Kidney epithelial cell (primary cell): ENCODE results near the gene ISOC2. TPM values are rescaled to one million over a fixed set of nuclear protein-coding genes. Genes with fewer than 3 reads are reported as not detected.

ENCODE experiments used
- DNase-seq: peaks from one replicate; pipeline ENCODE4 v3.0.0-alpha.2; 2010; ENCODE audit warnings: low read depth
- H3K27me3 ChIP-seq: 2 replicates; pipeline ENCODE4 v1.6.0; 2011; ENCODE audit warnings: low read length; ENCODE audit not compliant: control insufficient read depth, insufficient read depth
- H3K36me3 ChIP-seq: 2 replicates; pipeline ENCODE4 v1.5.1; 2011; ENCODE audit warnings: low read length; ENCODE audit not compliant: control insufficient read depth, insufficient read depth
- H3K4me3 ChIP-seq: 2 replicates; pipeline ENCODE4 v1.5.1; 2011; ENCODE audit warnings: low read depth, mild to moderate bottlenecking, control low read depth, low read length
- CTCF ChIP-seq: IDR thresholded peaks from 2 replicates; pipeline ENCODE4 v1.5.1; 2011; ENCODE audit warnings: mild to moderate bottlenecking, moderate library complexity, low read length, control low read depth, inconsistent platforms; ENCODE audit not compliant: insufficient read depth, poor library complexity, severe bottlenecking
- total RNA-seq: library from RNA; depleted of rRNA; stranded (reverse); fragments of >200 nt; gene quantifications from 2 replicates; pipeline ENCODE4 v1.2.3, GENCODE V29; 2015

ISOC2 gene
- total RNA-seq, 1 donor from 2014 or later, result 49.8 TPM

DNA sequence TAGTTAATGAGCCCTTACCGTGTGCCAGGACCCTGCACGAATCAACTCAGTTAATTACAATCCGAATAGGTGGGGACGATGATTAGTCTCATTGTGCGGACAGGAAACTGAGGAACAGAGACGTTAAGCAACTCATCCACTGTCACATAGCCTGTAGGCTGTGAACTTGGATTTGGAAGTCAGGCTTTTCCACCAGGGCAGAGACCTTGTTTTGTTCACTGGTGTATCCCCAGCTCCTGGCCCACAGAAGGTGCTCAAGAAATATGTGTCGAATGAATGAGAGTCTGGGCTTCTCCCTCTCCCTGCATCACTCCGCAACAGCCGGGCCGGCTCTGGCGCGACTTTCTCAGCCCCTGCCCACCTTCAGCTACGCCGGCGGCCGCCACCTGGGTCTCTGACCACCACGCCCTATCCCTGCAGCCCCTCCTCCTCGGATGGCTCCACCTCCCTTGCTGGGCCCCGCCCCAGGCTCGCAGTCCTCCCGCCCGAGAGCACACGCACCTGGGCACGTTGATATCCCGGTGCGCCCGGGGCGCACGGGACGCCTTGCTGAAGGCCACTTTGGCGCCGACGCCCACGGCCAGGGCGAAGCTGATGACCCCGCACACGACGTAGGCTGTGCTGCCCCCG, 19.6 kb downstream of the ISOC2 start:
- H3K36me3 ChIP-seq, result no peaks in the 10 kb centered on the region
- no peak for TF ChIP-seq CTCF
- no peak for DNase-seq
- no peak overlapping the region for H3K4me3 ChIP-seq
- peaks cover 70% of the 10 kb centered on the region for H3K27me3 ChIP-seq

DNA sequence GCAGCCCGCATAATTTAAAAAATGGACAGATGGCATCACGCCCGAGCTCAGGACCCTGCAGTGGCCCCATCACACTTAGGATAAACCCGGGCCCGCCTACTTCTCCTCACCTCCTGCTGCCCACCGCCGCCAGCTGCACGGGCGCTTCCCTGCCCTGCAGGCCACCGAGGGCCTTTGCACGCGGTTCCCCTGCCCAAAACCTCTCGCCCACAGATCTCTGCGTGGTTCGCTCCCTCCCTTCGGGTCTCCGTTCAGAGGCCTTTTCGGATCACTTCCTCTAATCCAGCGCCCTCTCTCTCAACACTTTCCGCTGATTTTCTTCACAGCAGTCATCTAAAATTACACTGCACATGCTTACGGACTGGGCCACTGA, 20.1 kb downstream of the ISOC2 start:
- Histone ChIP-seq H3K36me3 (no peaks in the 10 kb centered on the region), H3K27me3 (peaks cover 65% of the 10 kb centered on the region), H3K4me3 (no peak overlapping the region)
- no peak for DNase-seq
- TF ChIP-seq CTCF, result no peak

DNA sequence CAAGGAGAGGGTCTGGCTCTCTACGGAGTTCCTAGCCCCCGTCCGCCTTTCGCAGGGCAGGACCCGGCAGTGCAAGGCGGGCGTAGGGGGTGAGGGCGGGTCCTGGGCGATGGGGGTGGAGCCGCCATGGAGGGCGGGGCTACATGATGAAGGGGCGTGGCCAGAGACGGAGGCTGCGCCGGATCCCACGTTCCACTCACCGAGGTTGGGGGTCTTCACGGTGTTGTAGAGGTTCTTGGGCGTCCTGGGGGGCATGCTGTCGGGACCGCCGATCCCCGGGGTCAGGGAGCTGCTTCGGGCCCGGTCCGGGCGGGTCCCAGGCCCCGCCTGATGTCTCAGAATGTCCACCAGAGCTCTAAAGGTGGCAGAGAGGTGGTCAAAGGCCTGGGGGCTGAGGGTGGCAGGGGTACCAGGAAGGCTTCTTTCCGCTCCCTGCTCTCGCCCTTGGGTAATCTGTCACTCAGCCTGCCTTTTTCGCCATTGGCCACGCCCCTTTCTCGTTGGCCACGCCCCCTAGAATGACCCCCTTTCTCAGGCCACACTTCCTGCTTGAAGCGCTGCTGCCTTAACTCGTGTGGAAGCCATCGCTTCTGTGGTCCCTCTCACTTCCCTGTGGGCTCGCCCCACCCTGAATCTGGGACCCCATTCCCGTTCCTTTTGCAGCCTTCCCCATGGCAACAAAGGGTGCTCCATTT, 20.9 kb downstream of the ISOC2 start:
- no peak for TF ChIP-seq CTCF
- DNase-seq, result no peak

DNA sequence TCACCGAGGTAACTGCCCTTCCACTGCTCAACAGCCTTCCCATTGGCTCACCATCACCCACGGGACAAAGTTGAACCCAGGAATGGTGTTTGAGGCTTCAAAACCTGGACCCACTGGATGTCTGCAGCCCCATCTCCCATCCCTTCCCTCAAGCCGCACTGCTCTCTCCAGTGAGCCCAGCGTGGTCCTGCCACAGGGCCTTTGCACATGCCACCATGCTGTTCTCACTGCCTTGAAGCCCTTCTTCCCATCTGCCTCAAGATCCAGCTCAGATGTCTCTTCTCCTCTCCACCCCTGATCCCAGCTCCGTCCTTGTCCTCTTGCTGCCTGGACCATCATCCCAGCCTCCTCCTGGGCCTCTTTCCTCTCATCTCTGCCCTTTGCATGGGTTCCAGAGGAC, 22.4 kb downstream of the ISOC2 start:
- Histone ChIP-seq H3K36me3 (no peaks in the 10 kb centered on the region), H3K4me3 (no peak overlapping the region), H3K27me3 (peaks cover 56% of the 10 kb centered on the region)
- no peak for DNase-seq
- no peak for TF ChIP-seq CTCF

More for the DNA sequence above, 20.9 kb downstream of the ISOC2 start:
- peaks cover 62% of the 10 kb centered on the region for H3K27me3 ChIP-seq
- no peaks in the 10 kb centered on the region for H3K36me3 ChIP-seq
- no peak overlapping the region for H3K4me3 ChIP-seq

DNA sequence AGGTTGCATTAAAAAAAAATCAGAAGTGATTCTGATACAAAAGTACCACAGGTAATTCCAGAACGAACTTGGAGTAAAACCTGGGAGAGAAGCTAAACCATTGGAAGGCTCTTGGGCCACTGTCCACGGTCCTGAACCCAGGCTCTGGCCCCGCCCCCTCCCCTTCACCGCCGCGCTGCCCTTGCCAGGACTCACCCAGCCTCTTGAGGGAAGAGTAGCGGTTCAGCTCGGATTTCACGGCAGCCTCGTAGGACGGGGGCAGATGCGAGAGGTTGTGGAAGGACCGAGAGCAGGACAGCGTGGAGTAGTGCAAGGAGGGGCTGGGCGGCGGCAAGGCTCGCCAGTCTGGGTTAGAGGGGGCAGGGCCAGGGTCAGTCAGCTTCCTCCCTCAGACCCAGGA, 24.0 kb downstream of the ISOC2 start:
- no peaks in the 10 kb centered on the region for H3K36me3 ChIP-seq
- H3K4me3 ChIP-seq, result no peak overlapping the region
- TF ChIP-seq CTCF, result no peak
- DNase-seq, result no peak
- peaks cover 56% of the 10 kb centered on the region for H3K27me3 ChIP-seq

DNA sequence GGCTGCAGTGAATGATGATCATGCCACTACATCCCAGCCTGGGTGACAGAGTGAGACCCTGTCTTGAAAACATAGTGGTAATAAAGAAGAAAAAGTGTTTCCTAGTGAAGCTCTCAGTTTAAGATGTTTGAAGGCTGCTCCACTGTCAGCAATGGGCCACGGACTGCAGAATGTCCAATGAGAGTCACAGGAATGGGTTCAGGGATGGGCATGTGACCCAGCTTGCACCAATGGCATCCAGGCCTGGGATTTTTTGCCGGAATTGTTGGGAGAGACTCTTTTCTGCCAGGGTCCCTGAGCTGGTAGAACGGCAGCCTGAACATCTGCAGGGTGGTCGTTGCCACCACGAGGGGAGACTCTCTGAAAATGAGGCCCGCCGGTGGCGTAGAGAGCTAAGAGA, 24.6 kb downstream of the ISOC2 start:
- DNase-seq, result no peak
- no peak for TF ChIP-seq CTCF
- Histone ChIP-seq H3K4me3 (no peak overlapping the region), H3K36me3 (no peaks in the 10 kb centered on the region), H3K27me3 (peaks cover 59% of the 10 kb centered on the region)
